ENCODE data around the gene CHI3L2. TPM values are rescaled to one million over a fixed set of nuclear protein-coding genes. Genes with fewer than 3 reads are reported as not detected.
A peak's percentile ranks its signal among the peaks of the same experiment; 100 is the strongest.

CHI3L2 gene
- 1 to 10 TPM; 8.5 to 9.0 TPM for total RNA-seq

- no peaks in the 10 kb centered on the region for H3K27me3 Mint-ChIP-seq
- H3K9me3 Mint-ChIP-seq: no peaks in the 10 kb centered on the region
- no peak within 1 kb of the TSS for H3K27ac Mint-ChIP-seq
- ChIA-PET CTCF (no interaction called here), POLR2A (interaction anchor here (0.7 to 3.5 kb wide), 3 partner anchors 9 to 24 kb away, joined by 3 to 28 read pairs (median 7); no protein-coding TSS in a partner anchor)
- H3K4me3 Mint-ChIP-seq: no peak within 1 kb of the TSS
- DNase-seq: no peak
- peaks cover 3% of the 10 kb centered on the region for H3K36me3 Mint-ChIP-seq (ENCODE audit: low read depth)
- peaks cover 65% of the 10 kb centered on the region for H3K4me1 Mint-ChIP-seq
These were observed at the start of gene CHI3L2 for GRCh38 chr1:111227434-111227833. Gene CHI3L2, plus strand, starts transcription at chr1:111227713. Its CDS starts 17 bp downstream, at chr1:111227730.

- DNase-seq: no peak
- H3K4me3 Mint-ChIP-seq: no peak overlapping the region
- H3K36me3 Mint-ChIP-seq (ENCODE audit: low read depth): peaks cover 66% of the 10 kb centered on the region
- no peaks in the 10 kb centered on the region for H3K9me3 Mint-ChIP-seq
- H3K27ac Mint-ChIP-seq: no peak overlapping the region
- peaks cover 3% of the 10 kb centered on the region for H3K4me1 Mint-ChIP-seq
- no peaks in the 10 kb centered on the region for H3K27me3 Mint-ChIP-seq
- CTCF ChIA-PET: interaction anchor here (1.1 kb wide), 1 partner anchor 18 kb away, joined by 4 read pairs; no protein-coding TSS in a partner anchor
- POLR2A ChIA-PET: interaction anchor here (0.8 to 0.9 kb wide), 2 partner anchors 9 to 273 kb away, joined by 3 read pairs; no protein-coding TSS in a partner anchor
These were observed 47.5 kb upstream of the CHI3L2 start for GRCh38 chr1:111179968-111180533.

DNA sequence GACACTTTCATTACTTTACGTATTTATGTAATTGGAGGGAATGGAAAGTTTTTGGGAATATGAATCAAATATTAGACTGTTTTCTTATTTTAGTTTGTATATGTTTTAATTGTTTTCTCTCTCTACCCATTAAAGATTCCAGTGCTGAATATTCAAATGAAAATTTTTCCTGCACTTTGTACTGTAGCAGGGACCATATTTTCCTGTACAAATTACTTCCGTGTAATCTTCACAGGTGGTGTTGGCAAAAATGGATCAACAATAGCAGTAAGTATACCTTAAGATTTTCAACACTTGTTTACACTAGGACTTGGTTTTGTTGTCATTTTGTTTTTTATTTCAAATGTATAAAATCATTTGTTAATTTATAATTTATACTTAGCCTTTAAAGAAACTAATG lies 45.5 kb upstream of the CHI3L2 start:
- H3K27me3 Mint-ChIP-seq: no peaks in the 10 kb centered on the region
- no peaks in the 10 kb centered on the region for H3K9me3 Mint-ChIP-seq
- POLR2A ChIA-PET: interaction anchor here (0.8 to 1.5 kb wide), 5 partner anchors 10 to 43 kb away, joined by 4 to 6 read pairs (median 4); no protein-coding TSS in a partner anchor
- no peak overlapping the region for H3K27ac Mint-ChIP-seq
- H3K36me3 Mint-ChIP-seq (ENCODE audit: low read depth): peaks cover 70% of the 10 kb centered on the region
- no peak for DNase-seq
- peaks cover 12% of the 10 kb centered on the region for H3K4me1 Mint-ChIP-seq
- no peak overlapping the region for H3K4me3 Mint-ChIP-seq
- CTCF ChIA-PET: interaction anchor here (2.2 kb wide), 1 partner anchor 41 kb away, joined by 9 read pairs; no protein-coding TSS in a partner anchor

DNA sequence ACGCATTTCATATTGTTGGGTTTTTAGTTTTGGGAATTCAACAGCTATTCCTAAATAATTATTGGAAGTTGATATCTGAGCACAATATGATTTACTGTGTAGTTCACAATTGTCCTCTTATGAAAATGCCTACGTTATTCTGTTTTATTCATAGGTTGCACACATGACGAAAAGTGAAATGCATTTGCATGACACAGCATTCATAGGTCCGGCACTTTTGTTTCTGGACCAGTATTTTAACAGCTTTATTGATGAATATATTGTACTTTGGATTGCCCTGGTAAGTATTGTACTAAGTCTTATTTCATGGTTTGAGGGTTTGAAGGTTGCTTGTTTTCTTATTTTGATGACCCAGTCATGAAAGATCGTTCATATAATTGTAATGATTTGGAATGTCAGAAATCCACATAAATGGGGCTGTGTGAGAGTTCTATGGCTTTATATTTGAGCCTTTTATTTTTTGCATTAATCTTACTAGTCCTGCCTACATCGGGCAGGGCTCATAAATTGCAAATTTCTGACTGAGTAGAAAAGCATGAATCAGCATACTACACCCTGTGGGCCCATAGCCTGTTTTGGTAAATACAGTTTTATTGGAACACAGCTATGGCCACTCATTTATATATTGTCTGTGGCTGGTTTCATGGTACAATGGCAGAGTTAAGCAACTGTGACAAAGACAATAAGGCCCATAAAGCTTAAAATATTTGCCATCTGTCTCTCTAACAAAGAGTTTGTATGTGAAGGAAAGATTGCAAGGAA lies 44.0 kb upstream of the CHI3L2 start:
- DNase-seq: no peak
- Mint-ChIP-seq H3K27ac (no peak overlapping the region), H3K27me3 (no peaks in the 10 kb centered on the region), H3K36me3 (ENCODE audit: low read depth) (peaks cover 77% of the 10 kb centered on the region), H3K9me3 (no peaks in the 10 kb centered on the region), H3K4me1 (peaks cover 21% of the 10 kb centered on the region), H3K4me3 (no peak overlapping the region)
- ChIA-PET CTCF (interaction anchor here (1.0 to 2.2 kb wide), 4 partner anchors 10 to 153 kb away, joined by 3 to 9 read pairs (median 4); no protein-coding TSS in a partner anchor), POLR2A (interaction anchor here (0.7 to 1.7 kb wide), 10 partner anchors 8 to 151 kb away, joined by 3 to 6 read pairs (median 4); no protein-coding TSS in a partner anchor)

GRCh38 chr1:111184663-111185062 lies 42.9 kb upstream of the CHI3L2 start:
- Mint-ChIP-seq H3K27me3 (no peaks in the 10 kb centered on the region), H3K27ac (no peak overlapping the region), H3K36me3 (ENCODE audit: low read depth) (peaks cover 82% of the 10 kb centered on the region), H3K4me3 (no peak overlapping the region), H3K4me1 (peaks cover 33% of the 10 kb centered on the region), H3K9me3 (no peaks in the 10 kb centered on the region)
- POLR2A ChIA-PET: interaction anchor here (1.7 kb wide), 1 partner anchor 14 kb away, joined by 4 read pairs; no protein-coding TSS in a partner anchor
- CTCF ChIA-PET: no interaction called here
- no peak for DNase-seq

GRCh38 chr1:111190931-111191451 lies 36.5 kb upstream of the CHI3L2 start:
- peaks cover 86% of the 10 kb centered on the region for H3K4me1 Mint-ChIP-seq
- ChIA-PET CTCF (interaction anchor here (1.2 to 1.7 kb wide), 2 partner anchors 30 to 144 kb away, joined by 4 to 6 read pairs; no protein-coding TSS in a partner anchor), POLR2A (interaction anchor here (0.8 to 14.7 kb wide), 5 partner anchors 9 to 52 kb away, joined by 3 to 590 read pairs (median 7); partner anchors contain the start of gene DENND2D)
- no peak overlapping the region for H3K27ac Mint-ChIP-seq
- H3K27me3 Mint-ChIP-seq: no peaks in the 10 kb centered on the region
- no peak overlapping the region for H3K4me3 Mint-ChIP-seq
- H3K9me3 Mint-ChIP-seq: no peaks in the 10 kb centered on the region
- peaks cover 100% of the 10 kb centered on the region for H3K36me3 Mint-ChIP-seq (ENCODE audit: low read depth)
- DNase-seq: no peak

- DNase-seq: no peak
- Mint-ChIP-seq H3K36me3 (ENCODE audit: low read depth) (peaks cover 100% of the 10 kb centered on the region), H3K4me1 (peaks cover 91% of the 10 kb centered on the region), H3K27me3 (no peaks in the 10 kb centered on the region), H3K4me3 (no peak overlapping the region), H3K9me3 (no peaks in the 10 kb centered on the region), H3K27ac (peak overlapping the region; percentile 84)
- POLR2A ChIA-PET: interaction anchor here (0.8 to 14.7 kb wide), 6 partner anchors 9 to 52 kb away, joined by 3 to 590 read pairs (median 6); partner anchors contain the start of gene DENND2D
- CTCF ChIA-PET: interaction anchor here (1.2 to 1.7 kb wide), 2 partner anchors 30 to 143 kb away, joined by 4 to 6 read pairs; no protein-coding TSS in a partner anchor
These were observed 36.0 kb upstream of the CHI3L2 start for GRCh38 chr1:111191496-111191895.

- H3K4me3 Mint-ChIP-seq: no peak overlapping the region
These were observed 35.4 kb upstream of the CHI3L2 start for GRCh38 chr1:111192074-111192473.

DNA sequence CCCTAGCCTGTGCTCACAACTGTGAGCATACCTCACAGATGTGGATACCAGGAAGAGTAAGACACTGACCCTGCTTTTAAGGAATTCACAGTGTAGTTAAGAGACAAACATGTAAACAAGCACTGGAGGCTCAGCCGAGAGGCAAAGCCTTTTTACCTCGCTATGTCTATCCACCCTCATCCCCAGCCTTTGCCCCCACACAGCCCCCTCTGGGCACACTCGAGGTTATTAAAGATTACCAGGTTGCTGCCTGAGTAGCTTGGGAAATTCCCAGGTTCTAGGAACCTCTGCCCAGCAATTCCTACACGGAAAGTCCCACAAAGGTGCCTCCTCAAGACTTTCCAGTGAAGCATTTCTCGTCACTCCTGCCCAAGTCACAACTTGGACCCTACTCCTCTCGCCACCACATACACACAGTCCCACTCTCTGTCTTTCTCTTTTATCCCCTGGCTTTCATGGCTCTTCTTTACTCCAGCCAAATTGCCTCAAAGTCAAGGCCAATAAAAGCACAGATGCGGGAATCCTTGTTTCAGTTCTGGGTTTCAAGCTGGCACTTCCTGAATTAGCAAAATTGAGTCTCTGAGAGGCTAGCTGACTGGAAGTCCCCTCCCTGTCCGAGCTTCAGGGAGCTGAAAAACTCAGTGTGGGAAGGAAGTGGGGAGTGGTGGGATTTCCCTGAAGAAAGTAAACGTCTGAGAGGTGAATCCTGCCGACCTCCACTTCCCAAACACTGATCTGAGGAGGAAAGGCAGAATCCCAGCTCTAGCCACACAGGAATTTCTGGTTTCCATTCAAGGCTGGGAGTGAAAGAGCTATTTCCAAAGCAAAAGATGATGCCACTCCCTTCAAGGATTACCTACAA lies 34.6 kb upstream of the CHI3L2 start:
- no peak overlapping the region for H3K4me3 Mint-ChIP-seq
- peaks cover 95% of the 10 kb centered on the region for H3K4me1 Mint-ChIP-seq
- POLR2A ChIA-PET: interaction anchor here (1.0 to 14.7 kb wide), 6 partner anchors 7 to 139 kb away, joined by 3 to 590 read pairs (median 6); partner anchors contain the start of gene DENND2D
- peaks cover 100% of the 10 kb centered on the region for H3K36me3 Mint-ChIP-seq (ENCODE audit: low read depth)
- CTCF ChIA-PET: interaction anchor here (0.7 to 1.4 kb wide), 4 partner anchors 10 to 255 kb away, joined by 3 to 4 read pairs (median 3); no protein-coding TSS in a partner anchor
- DNase-seq: no peak
- H3K27ac Mint-ChIP-seq: peak overlapping the region; percentile 84
- no peaks in the 10 kb centered on the region for H3K27me3 Mint-ChIP-seq
- no peaks in the 10 kb centered on the region for H3K9me3 Mint-ChIP-seq

More at GRCh38 chr1:111192074-111192473, 35.4 kb upstream of the CHI3L2 start:
- Mint-ChIP-seq H3K27me3 (no peaks in the 10 kb centered on the region), H3K27ac (peak overlapping the region; percentile 84), H3K4me1 (peaks cover 93% of the 10 kb centered on the region), H3K36me3 (ENCODE audit: low read depth) (peaks cover 100% of the 10 kb centered on the region), H3K9me3 (no peaks in the 10 kb centered on the region)
- CTCF ChIA-PET: interaction anchor here (1.2 to 1.7 kb wide), 2 partner anchors 29 to 143 kb away, joined by 4 to 6 read pairs; no protein-coding TSS in a partner anchor
- POLR2A ChIA-PET: interaction anchor here (0.9 to 14.7 kb wide), 5 partner anchors 8 to 53 kb away, joined by 3 to 590 read pairs (median 7); partner anchors contain the start of gene DENND2D
- no peak for DNase-seq

- H3K36me3 Mint-ChIP-seq (ENCODE audit: low read depth): peaks cover 100% of the 10 kb centered on the region
- H3K27ac Mint-ChIP-seq: peak overlapping the region; percentile 84
- no peaks in the 10 kb centered on the region for H3K27me3 Mint-ChIP-seq
- DNase-seq: no peak
- H3K4me3 Mint-ChIP-seq: peak overlapping the region; percentile 13
- no peaks in the 10 kb centered on the region for H3K9me3 Mint-ChIP-seq
- POLR2A ChIA-PET: interaction anchor here (1.0 to 14.7 kb wide), 5 partner anchors 10 to 138 kb away, joined by 3 to 590 read pairs (median 3); no protein-coding TSS in a partner anchor
- CTCF ChIA-PET: interaction anchor here (0.6 to 10.6 kb wide), 6 partner anchors 11 to 254 kb away, joined by 3 to 275 read pairs (median 3); no protein-coding TSS in a partner anchor
- H3K4me1 Mint-ChIP-seq: peaks cover 88% of the 10 kb centered on the region
These were observed 33.6 kb upstream of the CHI3L2 start for GRCh38 chr1:111193712-111194480.
